ENCODE measurements around the gene IFNA14. TPM values are rescaled to one million over a fixed set of nuclear protein-coding genes. Genes with fewer than 3 reads are reported as not detected.

IFNA14 gene
- total RNA-seq, 2 donors from 2014 or later: not detected

Other genes starting within 250 kb of the IFNA14 start
- gene HACD4, start 208.4 kb downstream of the IFNA14 start, total RNA-seq: 1 to 10 TPM in 1 of 2 donors, under 1 TPM in 1; 0.87 to 3.9 TPM
- under 1 TPM; 0.46 to 0.80 TPM for gene IFNB1, start 162.1 kb downstream of the IFNA14 start, total RNA-seq
- gene IFNW1, start 98.2 kb downstream of the IFNA14 start, total RNA-seq: not detected
- gene IFNA21, start 73.3 kb downstream of the IFNA14 start, total RNA-seq: not detected
- not detected for gene IFNA4, start 52.4 kb downstream of the IFNA14 start, total RNA-seq
- not detected for gene IFNA7, start 37.8 kb downstream of the IFNA14 start, total RNA-seq
- not detected for gene IFNA10, start 32.9 kb downstream of the IFNA14 start, total RNA-seq
- gene IFNA16, start 22.7 kb downstream of the IFNA14 start, total RNA-seq: not detected
- gene IFNA17, start 11.8 kb downstream of the IFNA14 start, total RNA-seq: not detected
- gene IFNA5, start 65.3 kb upstream of the IFNA14 start, total RNA-seq: not detected
- 10 to 100 TPM; 14.6 to 14.8 TPM for gene KLHL9, start 95.4 kb upstream of the IFNA14 start, total RNA-seq
- gene IFNA6, start 110.9 kb upstream of the IFNA14 start, total RNA-seq: not detected
- gene IFNA13, start 128.1 kb upstream of the IFNA14 start, total RNA-seq: not detected
- gene IFNA2, start 145.4 kb upstream of the IFNA14 start, total RNA-seq: not detected
- not detected for gene IFNA8, start 169.1 kb upstream of the IFNA14 start, total RNA-seq
- not detected for gene IFNA1, start 200.4 kb upstream of the IFNA14 start, total RNA-seq
- gene IFNE, start 242.3 kb upstream of the IFNA14 start, total RNA-seq: not detected